ENCODE results near the gene XRCC1.

Gene XRCC1

GRCh38 chr19:43595605-43595998 is 20.3 kb upstream of the XRCC1 start (continued):
- TF ChIP-seq ZNF26 (tag by site-specific recombination; IDR thresholded peaks at IDR 0.05): no peak
- no peak for TF ChIP-seq ZNF274 (IDR thresholded peaks at IDR 0.05; ENCODE audit: low read length)
- no peak for TF ChIP-seq ZNF274 (tag by site-specific recombination; IDR thresholded peaks at IDR 0.05; ENCODE audit: borderline replicate concordance)
- no peak for TF ChIP-seq KLF8 (tag by site-specific recombination; IDR thresholded peaks at IDR 0.05)

- Histone ChIP-seq H3K36me3 (ENCODE audit: control insufficient read depth in 2 of 2, insufficient read depth in 1 of 2, low read length in 2 of 2) (peaks cover 52 to 70% of the 10 kb centered on the region in 2 experiments), H3K27ac (ENCODE audit: extremely low read depth, low read depth, low read length) (peak overlapping the region; percentile 95), H3K4me3 (ENCODE audit: low read depth, low read length) (peak overlapping the region; percentile 45), H3K4me1 (ENCODE audit: control insufficient read depth, insufficient read depth, low read length) (peaks cover 24% of the 10 kb centered on the region), H3K9me3 (ENCODE audit: control insufficient read depth, insufficient read depth, low read depth, low read length) (no peaks in the 10 kb centered on the region)
- ChIA-PET CTCF (interaction anchor here (0.6 to 6.1 kb wide), 67 partner anchors 8 to 499 kb away, joined by 3 to 91 read pairs (median 5); partner anchors contain the start of genes ETHE1, PLAUR, XRCC1 and ZNF224), POLR2A (interaction anchor here (0.6 to 4.1 kb wide), 21 partner anchors 8 to 160 kb away, joined by 3 to 49 read pairs (median 4); partner anchors contain the start of genes PINLYP, SMG9, XRCC1 and ZNF575)
- no peak for TF ChIP-seq ZBTB10 (tag by site-specific recombination; IDR thresholded peaks at IDR 0.05)
- peak; percentile 67; the same call in 1 of the 2 replicates for TF ChIP-seq ZNF2 (tag by site-specific recombination; IDR thresholded peaks at IDR 0.05)
- TF ChIP-seq ZSCAN30 (tag by site-specific recombination; IDR thresholded peaks at IDR 0.05): 0 out of 2 replicates have a peak, but pooled peaks have one; percentile 35
- 0 out of 2 replicates have a peak, but pooled peaks have one; percentile 13 for TF ChIP-seq SP7 (tag by site-specific recombination; IDR thresholded peaks at IDR 0.05)
- no peak for TF ChIP-seq ZNF544 (tag by site-specific recombination; IDR thresholded peaks at IDR 0.05)
- TF ChIP-seq ZNF398 (tag by site-specific recombination; IDR thresholded peaks at IDR 0.05): no peak
- peak; percentile 6; the same call in 1 of the 2 replicates for TF ChIP-seq ZBTB11 (tag by site-specific recombination; conservative IDR thresholded peaks at IDR 0.05; ENCODE audit: low read depth)
- 0 out of 2 replicates have a peak, but pooled peaks have one; percentile 15 for TF ChIP-seq WT1 (tag by site-specific recombination; IDR thresholded peaks at IDR 0.05)
- TF ChIP-seq ZNF777 (tag by site-specific recombination; IDR thresholded peaks at IDR 0.05; ENCODE audit: borderline replicate concordance): 0 out of 2 replicates have a peak, but pooled peaks have one; percentile 23
- no peak for TF ChIP-seq ZNF548 (tag by site-specific recombination; IDR thresholded peaks at IDR 0.05)
- no peak for TF ChIP-seq KLF10 (tag by site-specific recombination; IDR thresholded peaks at IDR 0.05)
- no peak for TF ChIP-seq TRIM28 (IDR thresholded peaks at IDR 0.05; ENCODE audit: borderline replicate concordance, low read length)
- no peak for TF ChIP-seq KLF1 (tag by site-specific recombination; IDR thresholded peaks at IDR 0.05)
- TF ChIP-seq OSR2 (tag by site-specific recombination; IDR thresholded peaks at IDR 0.05): peak; percentile 76
- TF ChIP-seq ZBTB7A (tag by site-specific recombination; IDR thresholded peaks at IDR 0.05; ENCODE audit: low read depth): no peak
- no peak for TF ChIP-seq ZNF266 (tag by site-specific recombination; IDR thresholded peaks at IDR 0.05; ENCODE audit: low read depth)
- TF ChIP-seq ZNF366 (tag by site-specific recombination; conservative IDR thresholded peaks at IDR 0.05): no peak
- no peak for TF ChIP-seq TCF7L2 (IDR thresholded peaks at IDR 0.05; ENCODE audit: borderline replicate concordance, low read depth, low read length)
- no peak for TF ChIP-seq ZNF18 (tag by site-specific recombination; IDR thresholded peaks at IDR 0.05)
Measured at GRCh38 chr19:43594710-43595604, 19.6 kb upstream of the XRCC1 start.

Data from HEK293 (cell line).